ENCODE data around the gene POLR2F.

GRCh38 chr22:37931893-37932389, 21.6 kb upstream of the POLR2F start:
- TF ChIP-seq, protein P1, sequence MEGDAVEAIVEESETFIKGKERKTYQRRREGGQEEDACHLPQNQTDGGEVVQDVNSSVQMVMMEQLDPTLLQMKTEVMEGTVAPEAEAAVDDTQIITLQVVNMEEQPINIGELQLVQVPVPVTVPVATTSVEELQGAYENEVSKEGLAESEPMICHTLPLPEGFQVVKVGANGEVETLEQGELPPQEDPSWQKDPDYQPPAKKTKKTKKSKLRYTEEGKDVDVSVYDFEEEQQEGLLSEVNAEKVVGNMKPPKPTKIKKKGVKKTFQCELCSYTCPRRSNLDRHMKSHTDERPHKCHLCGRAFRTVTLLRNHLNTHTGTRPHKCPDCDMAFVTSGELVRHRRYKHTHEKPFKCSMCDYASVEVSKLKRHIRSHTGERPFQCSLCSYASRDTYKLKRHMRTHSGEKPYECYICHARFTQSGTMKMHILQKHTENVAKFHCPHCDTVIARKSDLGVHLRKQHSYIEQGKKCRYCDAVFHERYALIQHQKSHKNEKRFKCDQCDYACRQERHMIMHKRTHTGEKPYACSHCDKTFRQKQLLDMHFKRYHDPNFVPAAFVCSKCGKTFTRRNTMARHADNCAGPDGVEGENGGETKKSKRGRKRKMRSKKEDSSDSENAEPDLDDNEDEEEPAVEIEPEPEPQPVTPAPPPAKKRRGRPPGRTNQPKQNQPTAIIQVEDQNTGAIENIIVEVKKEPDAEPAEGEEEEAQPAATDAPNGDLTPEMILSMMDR (IDR thresholded peaks at IDR 0.05), result no peak
- TF ChIP-seq POLR2A (IDR thresholded peaks at IDR 0.05), result no peak
